Measurements from ENCODE around the gene GMDS. TPM values are rescaled to one million over a fixed set of nuclear protein-coding genes. Genes with fewer than 3 reads are reported as not detected.

GMDS gene
- total RNA-seq, 2 experiments from 2014 or later: 38.4 to 41.3 TPM

GRCh38 chr6:1821164-1821512, 424.3 kb downstream of the GMDS start:
- Mint-ChIP-seq H3K27me3 (ENCODE audit: low read depth) (no peaks in the 10 kb centered on the region), H3K4me3 (no peak overlapping the region), H3K27ac (no peak overlapping the region), H3K9me3 (no peaks in the 10 kb centered on the region), H3K36me3 (ENCODE audit: low read depth) (peaks cover 8% of the 10 kb centered on the region), H3K4me1 (ENCODE audit: low read depth) (no peaks in the 10 kb centered on the region)
- DNase-seq: no peak
- CTCF ChIA-PET: no interaction called here
- intact Hi-C loops (cut with micrococcal nuclease): no loop called here

GRCh38 chr6:1820714-1821113, 424.7 kb downstream of the GMDS start:
- CTCF ChIA-PET: no interaction called here
- Mint-ChIP-seq H3K9me3 (no peaks in the 10 kb centered on the region), H3K4me1 (ENCODE audit: low read depth) (no peaks in the 10 kb centered on the region), H3K4me3 (no peak overlapping the region), H3K27me3 (ENCODE audit: low read depth) (no peaks in the 10 kb centered on the region), H3K27ac (no peak overlapping the region), H3K36me3 (ENCODE audit: low read depth) (peaks cover 3% of the 10 kb centered on the region)
- no peak for DNase-seq
- intact Hi-C loops (cut with micrococcal nuclease): no loop called here

- no peaks in the 10 kb centered on the region for H3K27me3 Mint-ChIP-seq (ENCODE audit: low read depth)
- H3K27ac Mint-ChIP-seq: no peak overlapping the region
- CTCF ChIA-PET: no interaction called here
- H3K4me1 Mint-ChIP-seq (ENCODE audit: low read depth): no peaks in the 10 kb centered on the region
- no peak overlapping the region for H3K4me3 Mint-ChIP-seq
- no peaks in the 10 kb centered on the region for H3K9me3 Mint-ChIP-seq
- H3K36me3 Mint-ChIP-seq (ENCODE audit: low read depth): peaks cover 2% of the 10 kb centered on the region
- DNase-seq: no peak
- intact Hi-C loops (cut with micrococcal nuclease): no loop called here
Observed at GRCh38 chr6:1820165-1820564, 425.2 kb downstream of the GMDS start.

- CTCF ChIA-PET: no interaction called here
- H3K4me3 Mint-ChIP-seq: no peak overlapping the region
- no peaks in the 10 kb centered on the region for H3K4me1 Mint-ChIP-seq (ENCODE audit: low read depth)
- H3K36me3 Mint-ChIP-seq (ENCODE audit: low read depth): peaks cover 2% of the 10 kb centered on the region
- intact Hi-C loops (cut with micrococcal nuclease): no loop called here
- H3K27me3 Mint-ChIP-seq (ENCODE audit: low read depth): no peaks in the 10 kb centered on the region
- H3K9me3 Mint-ChIP-seq: no peaks in the 10 kb centered on the region
- DNase-seq: no peak
- H3K27ac Mint-ChIP-seq: no peak overlapping the region
Observed at GRCh38 chr6:1819007-1819406, 426.4 kb downstream of the GMDS start.

- CTCF ChIA-PET: no interaction called here
- DNase-seq: no peak
Observed at GRCh38 chr6:1817033-1817761, 428.2 kb downstream of the GMDS start.

DNA sequence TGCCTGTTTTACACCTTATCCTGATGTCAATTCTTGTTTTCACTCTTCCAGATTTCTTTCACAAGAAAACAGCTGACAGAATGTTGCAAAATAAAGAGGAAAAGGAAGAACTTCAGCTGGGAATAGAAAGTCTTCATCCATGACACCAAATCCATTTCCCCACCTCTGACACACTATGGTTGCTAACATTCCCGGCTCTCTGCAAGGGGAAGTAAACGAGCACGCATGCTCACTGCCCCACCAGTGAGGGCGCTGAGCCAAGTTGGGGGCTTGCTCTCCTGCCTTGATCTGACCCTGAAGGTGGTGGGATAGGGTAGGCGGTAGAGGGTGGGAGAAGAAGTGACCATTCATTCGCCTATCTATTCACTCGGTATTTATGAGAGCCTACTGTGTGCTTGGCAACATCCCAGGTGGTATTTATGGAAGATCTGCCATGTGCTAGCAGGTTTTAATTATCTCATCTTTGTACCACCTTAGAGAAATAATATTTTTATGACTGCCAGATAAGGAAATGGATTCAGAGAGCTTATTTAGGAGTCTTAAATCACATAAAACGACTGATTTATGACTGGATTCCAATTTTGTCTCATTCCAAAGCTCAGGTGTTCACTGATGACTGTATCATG, 429.5 kb downstream of the GMDS start:
- no peak overlapping the region for H3K4me3 Mint-ChIP-seq
- H3K27ac Mint-ChIP-seq: no peak overlapping the region
- CTCF ChIA-PET: interaction anchor here (1.0 kb wide), 1 partner anchor 218 kb away, joined by 3 read pairs; no protein-coding TSS in a partner anchor
- no peaks in the 10 kb centered on the region for H3K27me3 Mint-ChIP-seq (ENCODE audit: low read depth)
- no peaks in the 10 kb centered on the region for H3K4me1 Mint-ChIP-seq (ENCODE audit: low read depth)
- peaks cover 4% of the 10 kb centered on the region for H3K36me3 Mint-ChIP-seq (ENCODE audit: low read depth)
- no peak for DNase-seq
- intact Hi-C loops (cut with micrococcal nuclease): no loop called here
- no peaks in the 10 kb centered on the region for H3K9me3 Mint-ChIP-seq

More at GRCh38 chr6:1817033-1817761, 428.2 kb downstream of the GMDS start:
- H3K9me3 Mint-ChIP-seq: no peaks in the 10 kb centered on the region
- H3K27me3 Mint-ChIP-seq (ENCODE audit: low read depth): no peaks in the 10 kb centered on the region
- H3K36me3 Mint-ChIP-seq (ENCODE audit: low read depth): peaks cover 1% of the 10 kb centered on the region
- no peaks in the 10 kb centered on the region for H3K4me1 Mint-ChIP-seq (ENCODE audit: low read depth)
- H3K4me3 Mint-ChIP-seq: no peak overlapping the region
- intact Hi-C loops (cut with micrococcal nuclease): no loop called here
- H3K27ac Mint-ChIP-seq: no peak overlapping the region

DNA sequence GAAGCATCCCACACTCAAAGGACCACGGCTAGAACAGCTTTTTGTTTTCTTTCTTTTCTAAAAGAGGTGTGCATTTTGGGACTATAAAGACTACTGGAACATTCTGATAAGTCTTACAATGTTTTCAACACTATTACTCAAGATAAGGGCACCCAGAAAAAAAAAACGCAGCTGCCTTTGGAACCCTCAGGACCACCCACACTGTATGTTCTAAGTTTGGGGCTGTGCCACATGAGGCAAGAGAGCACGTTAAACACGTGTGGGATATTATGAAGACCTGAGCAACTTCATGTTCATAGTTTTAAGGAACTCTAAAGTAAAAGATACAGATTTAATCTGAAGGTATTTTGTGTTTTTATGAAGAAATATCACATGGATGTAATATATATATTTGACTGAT, 431.1 kb downstream of the GMDS start:
- Mint-ChIP-seq H3K27ac (no peak overlapping the region), H3K4me1 (ENCODE audit: low read depth) (no peaks in the 10 kb centered on the region), H3K36me3 (ENCODE audit: low read depth) (peaks cover 4% of the 10 kb centered on the region), H3K4me3 (no peak overlapping the region), H3K27me3 (ENCODE audit: low read depth) (no peaks in the 10 kb centered on the region), H3K9me3 (no peaks in the 10 kb centered on the region)
- CTCF ChIA-PET: no interaction called here
- intact Hi-C loops (cut with micrococcal nuclease): no loop called here
- no peak for DNase-seq

- no peak overlapping the region for H3K4me3 Mint-ChIP-seq
- H3K9me3 Mint-ChIP-seq: no peaks in the 10 kb centered on the region
- no peak overlapping the region for H3K27ac Mint-ChIP-seq
- H3K36me3 Mint-ChIP-seq (ENCODE audit: low read depth): peaks cover 4% of the 10 kb centered on the region
- DNase-seq: no peak
- CTCF ChIA-PET: no interaction called here
- no peaks in the 10 kb centered on the region for H3K4me1 Mint-ChIP-seq (ENCODE audit: low read depth)
- H3K27me3 Mint-ChIP-seq (ENCODE audit: low read depth): no peaks in the 10 kb centered on the region
- intact Hi-C loops (cut with micrococcal nuclease): no loop called here
Observed at GRCh38 chr6:1812487-1812886, 432.9 kb downstream of the GMDS start.

GRCh38 chr6:1812034-1812433, 433.4 kb downstream of the GMDS start:
- Mint-ChIP-seq H3K36me3 (ENCODE audit: low read depth) (peaks cover 4% of the 10 kb centered on the region), H3K9me3 (no peaks in the 10 kb centered on the region), H3K4me3 (no peak overlapping the region), H3K27me3 (ENCODE audit: low read depth) (no peaks in the 10 kb centered on the region), H3K27ac (no peak overlapping the region), H3K4me1 (ENCODE audit: low read depth) (no peaks in the 10 kb centered on the region)
- intact Hi-C loops (cut with micrococcal nuclease): no loop called here
- CTCF ChIA-PET: interaction anchor here (1.2 kb wide), 1 partner anchor 34 kb away, joined by 5 read pairs; no protein-coding TSS in a partner anchor
- no peak for DNase-seq

GRCh38 chr6:1810880-1811279, 434.5 kb downstream of the GMDS start:
- H3K4me1 Mint-ChIP-seq (ENCODE audit: low read depth): no peaks in the 10 kb centered on the region
- intact Hi-C loops (cut with micrococcal nuclease): no loop called here
- no peak overlapping the region for H3K27ac Mint-ChIP-seq
- peaks cover 5% of the 10 kb centered on the region for H3K36me3 Mint-ChIP-seq (ENCODE audit: low read depth)
- no peaks in the 10 kb centered on the region for H3K9me3 Mint-ChIP-seq
- no peaks in the 10 kb centered on the region for H3K27me3 Mint-ChIP-seq (ENCODE audit: low read depth)
- no peak for DNase-seq
- CTCF ChIA-PET: interaction anchor here (1.2 kb wide), 1 partner anchor 33 kb away, joined by 5 read pairs; no protein-coding TSS in a partner anchor
- no peak overlapping the region for H3K4me3 Mint-ChIP-seq

DNA sequence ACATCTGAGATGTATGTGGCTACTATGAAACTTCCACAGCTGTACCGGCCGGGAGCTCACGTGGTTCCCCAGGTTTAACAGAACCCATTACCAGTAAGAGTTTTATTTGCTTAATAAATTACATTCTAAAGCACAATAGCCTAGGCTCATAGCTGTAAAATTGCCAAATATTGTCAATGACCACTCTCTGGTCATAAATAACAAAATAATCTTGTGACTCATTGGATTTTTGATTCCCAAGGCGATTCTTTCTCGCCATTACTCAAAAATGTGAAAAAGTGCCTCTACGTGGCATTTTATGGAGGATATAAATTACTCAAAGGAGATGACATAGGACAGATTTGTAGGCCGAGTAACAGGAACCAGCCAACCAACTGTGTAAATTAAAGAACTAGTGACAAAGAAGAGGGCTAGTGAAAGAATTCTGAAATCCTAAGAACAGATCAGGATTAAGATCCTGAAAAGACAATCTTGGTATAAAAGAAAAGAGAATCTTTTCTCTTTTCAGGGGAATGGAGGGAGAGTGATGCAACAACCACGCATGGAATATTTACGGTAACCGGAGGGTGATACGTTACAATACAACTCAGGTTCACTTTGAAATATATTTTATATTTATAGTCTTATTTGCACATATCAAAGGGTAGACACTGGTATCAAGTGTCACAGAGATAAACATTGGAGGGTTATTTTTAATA, 436.0 kb downstream of the GMDS start:
- Mint-ChIP-seq H3K4me3 (no peak overlapping the region), H3K4me1 (ENCODE audit: low read depth) (no peaks in the 10 kb centered on the region), H3K9me3 (no peaks in the 10 kb centered on the region), H3K27ac (no peak overlapping the region), H3K36me3 (ENCODE audit: low read depth) (peaks cover 6% of the 10 kb centered on the region), H3K27me3 (ENCODE audit: low read depth) (no peaks in the 10 kb centered on the region)
- DNase-seq: no peak
- CTCF ChIA-PET: no interaction called here
- intact Hi-C loops (cut with micrococcal nuclease): no loop called here

DNA sequence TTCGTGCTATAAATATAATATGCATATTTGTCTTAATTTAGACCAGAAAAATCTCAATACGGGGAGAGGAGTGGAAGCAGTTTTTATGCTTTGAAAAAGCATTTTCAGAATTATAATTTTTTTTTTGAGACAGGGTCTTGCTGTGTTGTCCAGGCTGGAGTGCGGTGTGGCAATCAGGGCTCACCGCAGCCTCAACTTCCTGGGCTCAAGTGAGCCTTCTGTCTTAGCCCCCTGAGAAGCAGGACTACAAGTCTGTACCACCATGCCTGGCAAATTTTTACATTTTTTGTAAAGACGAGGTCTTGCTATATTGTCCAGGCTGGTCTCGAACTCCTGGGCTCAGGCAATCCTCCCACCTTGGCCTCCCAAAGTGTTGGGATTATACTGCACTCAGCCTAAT, 438.5 kb downstream of the GMDS start:
- intact Hi-C loops (cut with micrococcal nuclease): no loop called here
- DNase-seq: no peak
- H3K27ac Mint-ChIP-seq: no peak overlapping the region
- no peak overlapping the region for H3K4me3 Mint-ChIP-seq
- H3K4me1 Mint-ChIP-seq (ENCODE audit: low read depth): no peaks in the 10 kb centered on the region
- CTCF ChIA-PET: no interaction called here
- no peaks in the 10 kb centered on the region for H3K9me3 Mint-ChIP-seq
- peaks cover 2% of the 10 kb centered on the region for H3K36me3 Mint-ChIP-seq (ENCODE audit: low read depth)
- H3K27me3 Mint-ChIP-seq (ENCODE audit: low read depth): no peaks in the 10 kb centered on the region

All from activated naive CD4-positive, alpha-beta T cell treated with anti-CD3 and anti-CD28 coated beads for 36 hours (primary cell).